GM13977 (cell line): ENCODE measurements around the gene CERS3.

ENCODE experiments used
- DNase-seq: peaks from one replicate; pipeline ENCODE4 v3.0.0; 2012; ENCODE audit warnings: low spot score
- in situ Hi-C: fragments of 300-500 bp; cut with MboI; formaldehyde crosslinking; loops from one replicate; pipeline ENCODE4 v1.12.0; 2022; ENCODE audit warnings: low sequenced_read_pairs, low pct_unique_long_range_greater_than_20kb, mixed read lengths, inconsistent platforms; ENCODE audit not compliant: unreplicated experiment
- TF ChIP-seq, protein P1 (sequence below): IDR thresholded peaks from 2 replicates; pipeline ENCODE4 v1.5.1; 2012; ENCODE audit warnings: mild to moderate bottlenecking, control low read depth; ENCODE audit not compliant: insufficient read depth; ENCODE audit errors: extremely low read depth, missing control alignments

The CERS3 gene

DNA sequence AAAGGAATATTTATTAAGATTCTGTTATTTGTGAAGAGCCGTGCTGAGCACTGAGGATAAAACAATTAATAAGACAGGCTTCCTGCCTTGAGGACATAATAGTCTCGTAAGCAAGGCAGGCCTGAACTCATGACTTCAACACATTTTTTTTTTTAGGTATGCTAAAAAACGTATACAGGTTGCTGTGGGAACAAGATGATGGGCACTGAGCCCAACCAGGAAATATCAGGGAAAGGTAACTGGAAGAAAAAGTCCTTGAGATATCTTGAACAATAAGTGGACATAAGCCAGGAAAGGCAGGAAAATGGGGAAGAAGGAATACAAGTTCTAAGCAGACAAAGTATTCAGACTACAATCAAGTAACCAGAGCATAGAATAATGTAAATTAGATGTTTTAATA is 26.1 kb downstream of the CERS3 start:
- TF ChIP-seq, protein P1, sequence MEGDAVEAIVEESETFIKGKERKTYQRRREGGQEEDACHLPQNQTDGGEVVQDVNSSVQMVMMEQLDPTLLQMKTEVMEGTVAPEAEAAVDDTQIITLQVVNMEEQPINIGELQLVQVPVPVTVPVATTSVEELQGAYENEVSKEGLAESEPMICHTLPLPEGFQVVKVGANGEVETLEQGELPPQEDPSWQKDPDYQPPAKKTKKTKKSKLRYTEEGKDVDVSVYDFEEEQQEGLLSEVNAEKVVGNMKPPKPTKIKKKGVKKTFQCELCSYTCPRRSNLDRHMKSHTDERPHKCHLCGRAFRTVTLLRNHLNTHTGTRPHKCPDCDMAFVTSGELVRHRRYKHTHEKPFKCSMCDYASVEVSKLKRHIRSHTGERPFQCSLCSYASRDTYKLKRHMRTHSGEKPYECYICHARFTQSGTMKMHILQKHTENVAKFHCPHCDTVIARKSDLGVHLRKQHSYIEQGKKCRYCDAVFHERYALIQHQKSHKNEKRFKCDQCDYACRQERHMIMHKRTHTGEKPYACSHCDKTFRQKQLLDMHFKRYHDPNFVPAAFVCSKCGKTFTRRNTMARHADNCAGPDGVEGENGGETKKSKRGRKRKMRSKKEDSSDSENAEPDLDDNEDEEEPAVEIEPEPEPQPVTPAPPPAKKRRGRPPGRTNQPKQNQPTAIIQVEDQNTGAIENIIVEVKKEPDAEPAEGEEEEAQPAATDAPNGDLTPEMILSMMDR, result no peak
- in situ Hi-C loops, result no loop called here
- DNase-seq, result no peak

DNA sequence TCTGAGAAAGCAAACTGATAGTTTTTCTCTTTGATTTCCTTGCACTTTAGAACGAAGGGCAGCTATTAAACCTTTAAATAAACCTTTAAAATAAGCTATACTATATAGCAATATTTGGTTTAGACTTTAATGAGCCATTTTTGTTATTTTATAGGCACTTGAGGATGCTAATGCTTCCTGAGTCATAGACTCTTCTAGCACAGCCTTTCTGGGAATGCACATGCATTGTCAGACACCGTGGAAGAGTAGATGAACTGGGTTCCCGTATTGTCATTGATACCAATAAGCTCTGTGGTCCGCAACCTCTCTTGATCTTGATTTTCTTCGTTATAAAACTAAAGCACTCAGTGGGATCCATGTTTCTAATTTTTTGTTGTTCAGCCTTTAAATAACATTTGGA is 27.6 kb downstream of the CERS3 start:
- TF ChIP-seq, protein P1, result no peak
- in situ Hi-C loops, result no loop called here
- DNase-seq, result no peak

- DNase-seq, result no peak
- TF ChIP-seq, protein P1, result no peak
- in situ Hi-C loops, result no loop called here
Measured at GRCh38 chr15:100500226-100500990, 28.3 kb downstream of the CERS3 start.

DNA sequence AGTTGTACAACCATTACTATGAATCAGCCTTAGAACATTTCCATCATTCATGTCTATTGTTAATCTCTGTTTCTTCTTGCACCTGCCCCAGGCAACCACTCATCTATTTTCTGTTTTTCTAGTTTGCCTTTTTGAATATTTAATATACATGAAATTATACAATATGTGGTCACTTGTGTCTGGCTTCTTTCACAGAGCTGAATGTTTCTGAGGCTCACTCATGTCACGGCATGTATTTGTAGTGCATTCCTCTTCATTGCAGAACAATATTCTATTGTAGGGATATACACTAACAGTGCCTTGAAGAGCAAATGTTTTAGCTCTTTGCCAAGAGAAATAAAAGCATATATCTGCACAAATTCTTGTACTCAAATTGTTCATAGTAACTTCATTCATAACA is 32.9 kb downstream of the CERS3 start:
- DNase-seq, result no peak
- in situ Hi-C loops, result no loop called here
- TF ChIP-seq, protein P1, result no peak

- in situ Hi-C loops, result no loop called here
- no peak for DNase-seq
- TF ChIP-seq, protein P1, result no peak
Measured at GRCh38 chr15:100493213-100493612, 35.5 kb downstream of the CERS3 start.

DNA sequence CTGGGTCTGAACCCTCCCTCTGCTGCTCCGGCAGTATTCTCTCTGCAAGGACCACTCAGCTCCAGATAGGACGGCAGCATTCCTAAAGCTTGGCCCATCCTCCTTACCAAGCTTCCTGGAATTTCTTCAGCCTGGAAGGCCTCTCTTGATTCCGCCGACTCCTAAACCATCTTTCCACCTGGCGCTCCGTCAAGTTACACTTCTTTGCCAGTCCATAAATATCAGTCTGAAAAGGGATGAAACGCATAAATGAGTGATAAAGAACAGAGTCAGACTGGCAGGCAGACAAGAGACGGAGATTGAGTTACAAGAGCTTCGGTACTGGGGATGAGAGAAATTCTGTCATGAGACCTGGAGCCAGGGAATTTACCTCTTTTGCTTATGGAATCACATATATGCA is 44.3 kb downstream of the CERS3 start:
- TF ChIP-seq, protein P1, result no peak
- no peak for DNase-seq
- in situ Hi-C loops, result no loop called here
